HepG2 (cell line): ENCODE data around the gene IQSEC1. TPM values are rescaled to one million over a fixed set of nuclear protein-coding genes. Genes with fewer than 3 reads are reported as not detected.
A peak's percentile ranks its signal among the peaks of the same experiment; 100 is the strongest.

Experiments used
- AKAP8 ChIP-seq: sonication (generic); formaldehyde crosslinking; IDR thresholded peaks from 2 replicates; pipeline ENCODE4 v1.5.1; 2020; ENCODE audit warnings: mild to moderate bottlenecking, missing genetic modification reagents
- ATF6 ChIP-seq: sonication (generic); formaldehyde crosslinking; conservative IDR thresholded peaks from 2 replicates; pipeline ENCODE4 v1.4.0; 2020; ENCODE audit warnings: missing genetic modification reagents
- HIVEP1 ChIP-seq: sonication (generic); formaldehyde crosslinking; IDR thresholded peaks from 2 replicates; pipeline ENCODE4 v1.4.0; 2020; ENCODE audit warnings: mild to moderate bottlenecking, missing genetic modification reagents
- HMGXB3 ChIP-seq: sonication (generic); formaldehyde crosslinking; IDR thresholded peaks from 2 replicates; pipeline ENCODE4 v1.4.0; 2020; ENCODE audit warnings: missing genetic modification reagents, borderline replicate concordance
- IKZF5 ChIP-seq: IDR thresholded peaks from 2 replicates; pipeline ENCODE4 v1.6.1; 2018; ENCODE audit warnings: missing genetic modification reagents, mild to moderate bottlenecking, missing compliant biosample characterization
- MED13 ChIP-seq: sonication (generic); formaldehyde crosslinking; IDR thresholded peaks from 2 replicates; pipeline ENCODE4 v1.5.0; 2020; ENCODE audit warnings: missing genetic modification reagents
- NFE2L1 ChIP-seq: sonication (generic); formaldehyde crosslinking; IDR thresholded peaks from 2 replicates; pipeline ENCODE4 v1.4.0; 2020; ENCODE audit warnings: missing genetic modification reagents, mild to moderate bottlenecking, borderline replicate concordance
- RCOR2 ChIP-seq: IDR thresholded peaks from 2 replicates; pipeline ENCODE4 v1.6.1; 2016; ENCODE audit warnings: missing biosample characterization, missing genetic modification reagents
- SAP130 ChIP-seq: IDR thresholded peaks from 2 replicates; pipeline ENCODE4 v1.6.1; 2016; ENCODE audit warnings: low read depth
- SMYD3 ChIP-seq: sonication (generic); formaldehyde crosslinking; IDR thresholded peaks from 2 replicates; pipeline ENCODE4 v1.8.1; 2023; ENCODE audit warnings: mild to moderate bottlenecking, missing genetic modification reagents
- ZBED4 ChIP-seq: sonication (generic); formaldehyde crosslinking; IDR thresholded peaks from 2 replicates; pipeline ENCODE4 v1.4.0; 2020; ENCODE audit warnings: missing genetic modification reagents, borderline replicate concordance
- ZNF263 ChIP-seq: sonication (generic); formaldehyde crosslinking; IDR thresholded peaks from 2 replicates; pipeline ENCODE4 v1.4.0; 2020; ENCODE audit warnings: missing genetic modification reagents
- ZNF547 ChIP-seq: sonication (generic); formaldehyde crosslinking; IDR thresholded peaks from 2 replicates; pipeline ENCODE4 v1.5.1; 2020; ENCODE audit warnings: mild to moderate bottlenecking, missing genetic modification reagents
- ZNF572 ChIP-seq: sonication (generic); formaldehyde crosslinking; IDR thresholded peaks from 2 replicates; pipeline ENCODE4 v1.5.1; 2020; ENCODE audit warnings: mild to moderate bottlenecking, missing genetic modification reagents
- ZNF678 ChIP-seq: sonication (generic); formaldehyde crosslinking; IDR thresholded peaks from 2 replicates; pipeline ENCODE4 v1.4.0; 2020; ENCODE audit warnings: mild to moderate bottlenecking, missing genetic modification reagents
- ZNF773 ChIP-seq: sonication (generic); formaldehyde crosslinking; IDR thresholded peaks from 2 replicates; pipeline ENCODE4 v1.4.0; 2020; ENCODE audit warnings: missing genetic modification reagents, borderline replicate concordance
- ZNF792 ChIP-seq: IDR thresholded peaks from 2 replicates; pipeline ENCODE4 v1.6.1; 2016
- polyA plus RNA-seq, 8 experiments: library from polyadenylated mRNA; depleted of rRNA in 3 of 8; stranded (reverse) in 7 of 8; unstranded in 1 of 8; fragments of >200 nt; fragmentation: Illumina TruSeq in 4 of 8; extraction: Trizol in 4 of 8; gene quantifications; 2 replicates each; pipeline versions ENCODE4 v1.2.1 to v1.2.3, GENCODE V29; 2011 to 2016; ENCODE audit warnings: low read depth in 4 of 8, missing spikeins in 1 of 8, mixed read lengths in 1 of 8; ENCODE audit not compliant: insufficient read depth in 1 of 8
- total RNA-seq, 5 experiments: library from RNA; depleted of rRNA; stranded (reverse); fragments of >200 nt; fragmentation: Illumina TruSeq; extraction: Trizol; gene quantifications; 2 replicates each; pipeline ENCODE4 v1.2.3, GENCODE V29; 2016; ENCODE audit warnings: low read depth in 1 of 5

Gene IQSEC1
- total and polyA plus RNA-seq, 2 of the 13 experiments (the other 11 are each of a cell fraction or from before 2014, with no cell fraction given) = 17.4 to 20.2 TPM

GRCh38 chr3:13091898-13092611, 18.8 kb upstream of the IQSEC1 start (continued):
- TF ChIP-seq HMGXB3 (CRISPR knock-in tag) = no peak
- TF ChIP-seq ATF6 = no peak
- TF ChIP-seq AKAP8 = no peak
- no peak for TF ChIP-seq ZNF572 (CRISPR knock-in tag)
- TF ChIP-seq SMYD3 = no peak
- no peak for TF ChIP-seq ZNF773 (CRISPR knock-in tag)
- TF ChIP-seq SAP130 (CRISPR knock-in tag) = peak; percentile 34; the same call in 1 of the 2 replicates
- TF ChIP-seq ZBED4 (CRISPR knock-in tag) = no peak
- no peak for TF ChIP-seq ZNF547 (CRISPR knock-in tag)
- TF ChIP-seq HIVEP1 = no peak
- no peak for TF ChIP-seq NFE2L1
- TF ChIP-seq ZNF678 (CRISPR knock-in tag) = no peak
- no peak for TF ChIP-seq MED13 (CRISPR knock-in tag)
- TF ChIP-seq ZNF792 (CRISPR knock-in tag) = no peak
- peak; percentile 54; the same call in 1 of the 2 replicates for TF ChIP-seq IKZF5 (CRISPR knock-in tag)
- no peak for TF ChIP-seq RCOR2 (CRISPR knock-in tag)
- TF ChIP-seq ZNF263 (CRISPR knock-in tag) = no peak
